A549 (cell line): ENCODE results near the gene SERPINB2.

ENCODE experiments used
- POLR2A ChIP-seq: IDR thresholded peaks from 2 replicates; pipeline ENCODE4 v1.6.1; 2012; ENCODE audit warnings: mild to moderate bottlenecking, low read length
- TF ChIP-seq, protein P1 (sequence below): fragments of >200 bp; sonication (Bioruptor Twin); formaldehyde crosslinking; IDR thresholded peaks from 3 replicates; pipeline ENCODE4 v1.5.1; 2016
- TF ChIP-seq, protein P2 (sequence below): fragments of 450-650 bp; IDR thresholded peaks from 2 replicates; pipeline ENCODE4 v1.6.1; 2014; ENCODE audit warnings: antibody characterized with exemption

DNA sequence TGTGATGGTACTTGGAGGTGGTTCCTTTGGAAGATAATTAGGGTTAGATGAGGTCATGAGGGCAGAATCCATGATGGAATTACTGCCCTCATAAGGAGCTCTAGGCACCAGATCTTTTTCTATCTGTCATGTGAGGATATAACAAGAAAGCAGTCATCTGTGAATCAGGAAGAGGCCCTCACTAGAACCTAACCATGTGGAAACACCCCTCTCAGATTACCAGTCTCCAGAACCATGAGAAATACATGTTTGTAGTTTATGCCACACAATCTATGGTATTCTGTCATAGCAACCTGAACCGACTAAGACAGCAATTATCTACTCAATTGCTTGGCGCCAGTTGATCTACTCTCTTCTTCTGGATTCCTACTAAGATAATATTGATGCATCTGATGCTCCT is 17.9 kb downstream of the SERPINB2 start:
- TF ChIP-seq, protein P1, sequence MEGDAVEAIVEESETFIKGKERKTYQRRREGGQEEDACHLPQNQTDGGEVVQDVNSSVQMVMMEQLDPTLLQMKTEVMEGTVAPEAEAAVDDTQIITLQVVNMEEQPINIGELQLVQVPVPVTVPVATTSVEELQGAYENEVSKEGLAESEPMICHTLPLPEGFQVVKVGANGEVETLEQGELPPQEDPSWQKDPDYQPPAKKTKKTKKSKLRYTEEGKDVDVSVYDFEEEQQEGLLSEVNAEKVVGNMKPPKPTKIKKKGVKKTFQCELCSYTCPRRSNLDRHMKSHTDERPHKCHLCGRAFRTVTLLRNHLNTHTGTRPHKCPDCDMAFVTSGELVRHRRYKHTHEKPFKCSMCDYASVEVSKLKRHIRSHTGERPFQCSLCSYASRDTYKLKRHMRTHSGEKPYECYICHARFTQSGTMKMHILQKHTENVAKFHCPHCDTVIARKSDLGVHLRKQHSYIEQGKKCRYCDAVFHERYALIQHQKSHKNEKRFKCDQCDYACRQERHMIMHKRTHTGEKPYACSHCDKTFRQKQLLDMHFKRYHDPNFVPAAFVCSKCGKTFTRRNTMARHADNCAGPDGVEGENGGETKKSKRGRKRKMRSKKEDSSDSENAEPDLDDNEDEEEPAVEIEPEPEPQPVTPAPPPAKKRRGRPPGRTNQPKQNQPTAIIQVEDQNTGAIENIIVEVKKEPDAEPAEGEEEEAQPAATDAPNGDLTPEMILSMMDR, result no peak
- TF ChIP-seq, protein P2, sequence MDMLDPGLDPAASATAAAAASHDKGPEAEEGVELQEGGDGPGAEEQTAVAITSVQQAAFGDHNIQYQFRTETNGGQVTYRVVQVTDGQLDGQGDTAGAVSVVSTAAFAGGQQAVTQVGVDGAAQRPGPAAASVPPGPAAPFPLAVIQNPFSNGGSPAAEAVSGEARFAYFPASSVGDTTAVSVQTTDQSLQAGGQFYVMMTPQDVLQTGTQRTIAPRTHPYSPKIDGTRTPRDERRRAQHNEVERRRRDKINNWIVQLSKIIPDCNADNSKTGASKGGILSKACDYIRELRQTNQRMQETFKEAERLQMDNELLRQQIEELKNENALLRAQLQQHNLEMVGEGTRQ, result no peak
- no peak for TF ChIP-seq POLR2A
